ENCODE data around the gene EEF1AKMT3. TPM values are rescaled to one million over a fixed set of nuclear protein-coding genes. Genes with fewer than 3 reads are reported as not detected.

EEF1AKMT3 gene
- total RNA-seq, 2 donors from 2014 or later = 3.4 to 4.8 TPM

DNA sequence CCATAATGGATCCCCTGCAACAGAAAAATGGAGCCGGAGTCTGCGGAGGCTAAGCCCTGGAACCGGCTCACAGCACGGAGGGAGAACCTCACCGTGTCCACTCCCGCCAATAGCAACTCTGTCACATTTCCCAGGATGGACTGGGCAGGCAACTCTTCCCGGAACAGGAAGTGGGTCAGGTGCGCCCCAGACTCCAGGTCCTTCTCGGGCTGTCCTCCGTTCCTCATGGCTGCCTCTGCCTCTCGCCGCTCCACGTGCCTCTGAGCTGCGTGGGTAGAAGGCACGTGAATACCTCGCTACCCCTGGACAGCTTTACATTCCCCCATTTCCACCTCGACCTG is 7.8 kb upstream of the EEF1AKMT3 start:
- peak overlapping the region; percentile 47 for H3K4me3 ChIP-seq
- TF ChIP-seq, protein P1, sequence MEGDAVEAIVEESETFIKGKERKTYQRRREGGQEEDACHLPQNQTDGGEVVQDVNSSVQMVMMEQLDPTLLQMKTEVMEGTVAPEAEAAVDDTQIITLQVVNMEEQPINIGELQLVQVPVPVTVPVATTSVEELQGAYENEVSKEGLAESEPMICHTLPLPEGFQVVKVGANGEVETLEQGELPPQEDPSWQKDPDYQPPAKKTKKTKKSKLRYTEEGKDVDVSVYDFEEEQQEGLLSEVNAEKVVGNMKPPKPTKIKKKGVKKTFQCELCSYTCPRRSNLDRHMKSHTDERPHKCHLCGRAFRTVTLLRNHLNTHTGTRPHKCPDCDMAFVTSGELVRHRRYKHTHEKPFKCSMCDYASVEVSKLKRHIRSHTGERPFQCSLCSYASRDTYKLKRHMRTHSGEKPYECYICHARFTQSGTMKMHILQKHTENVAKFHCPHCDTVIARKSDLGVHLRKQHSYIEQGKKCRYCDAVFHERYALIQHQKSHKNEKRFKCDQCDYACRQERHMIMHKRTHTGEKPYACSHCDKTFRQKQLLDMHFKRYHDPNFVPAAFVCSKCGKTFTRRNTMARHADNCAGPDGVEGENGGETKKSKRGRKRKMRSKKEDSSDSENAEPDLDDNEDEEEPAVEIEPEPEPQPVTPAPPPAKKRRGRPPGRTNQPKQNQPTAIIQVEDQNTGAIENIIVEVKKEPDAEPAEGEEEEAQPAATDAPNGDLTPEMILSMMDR (IDR thresholded peaks at IDR 0.05) = no peak
- DNase-seq = peak; percentile 50
- H3K27me3 ChIP-seq = peaks cover 25% of the 10 kb centered on the region
- H3K4me1 ChIP-seq = peaks cover 8% of the 10 kb centered on the region
- peak overlapping the region; percentile 57 to 62 for H3K9ac ChIP-seq (ENCODE audit: low read depth in 2 of 2, low read length in 2 of 2)
- no peaks in the 10 kb centered on the region for H3K36me3 ChIP-seq
- H3K27ac ChIP-seq = no peak overlapping the region
- H3K9me3 ChIP-seq = no peaks in the 10 kb centered on the region
- intact Hi-C loops (cut with DNase I) = no loop called here

DNA sequence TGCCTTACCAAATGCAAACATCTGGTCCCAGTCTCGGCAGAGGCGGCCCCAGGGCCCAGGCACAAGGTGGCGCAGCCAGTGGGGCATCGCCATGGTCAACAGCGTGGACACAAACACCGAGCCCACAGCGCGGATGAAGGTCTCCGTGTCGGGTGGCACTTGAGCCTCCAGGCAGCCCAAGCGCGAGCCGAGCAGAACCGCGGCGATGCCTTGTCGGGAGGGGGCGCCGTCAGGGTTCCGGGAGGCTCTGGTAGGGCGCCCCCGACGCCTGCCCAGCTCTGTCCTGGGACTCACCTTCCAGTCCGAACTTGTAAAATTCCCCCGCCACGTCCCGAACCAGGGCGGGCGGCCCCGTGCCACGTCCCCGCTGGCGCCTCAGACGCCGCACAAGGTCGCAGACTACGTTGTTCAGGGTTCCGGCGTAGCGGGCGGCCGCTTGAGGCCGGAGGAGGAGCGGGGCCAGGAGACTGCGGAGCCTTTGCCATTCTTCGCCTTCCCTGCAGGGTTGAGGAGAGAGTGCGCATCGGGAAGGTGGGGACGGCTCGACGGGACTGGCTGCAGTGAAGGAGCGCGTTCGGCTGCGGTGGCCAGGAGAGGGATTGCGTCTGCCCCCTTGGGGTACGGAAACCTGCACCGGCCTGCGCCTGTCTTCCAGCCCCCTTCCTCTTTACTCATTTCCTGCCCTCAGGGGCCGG is 7.3 kb upstream of the EEF1AKMT3 start:
- TF ChIP-seq, protein P1 (IDR thresholded peaks at IDR 0.05) = no peak
- peaks cover 25% of the 10 kb centered on the region for H3K27me3 ChIP-seq
- H3K4me1 ChIP-seq = peaks cover 8% of the 10 kb centered on the region
- H3K4me3 ChIP-seq = peak overlapping the region; percentile 47
- H3K36me3 ChIP-seq = no peaks in the 10 kb centered on the region
- H3K9ac ChIP-seq (ENCODE audit: low read depth in 2 of 2, low read length in 2 of 2) = peak overlapping the region; percentile 57 to 62
- H3K27ac ChIP-seq = no peak overlapping the region
- no peaks in the 10 kb centered on the region for H3K9me3 ChIP-seq
- intact Hi-C loops (cut with DNase I) = no loop called here
- peak; percentile 60 for DNase-seq

DNA sequence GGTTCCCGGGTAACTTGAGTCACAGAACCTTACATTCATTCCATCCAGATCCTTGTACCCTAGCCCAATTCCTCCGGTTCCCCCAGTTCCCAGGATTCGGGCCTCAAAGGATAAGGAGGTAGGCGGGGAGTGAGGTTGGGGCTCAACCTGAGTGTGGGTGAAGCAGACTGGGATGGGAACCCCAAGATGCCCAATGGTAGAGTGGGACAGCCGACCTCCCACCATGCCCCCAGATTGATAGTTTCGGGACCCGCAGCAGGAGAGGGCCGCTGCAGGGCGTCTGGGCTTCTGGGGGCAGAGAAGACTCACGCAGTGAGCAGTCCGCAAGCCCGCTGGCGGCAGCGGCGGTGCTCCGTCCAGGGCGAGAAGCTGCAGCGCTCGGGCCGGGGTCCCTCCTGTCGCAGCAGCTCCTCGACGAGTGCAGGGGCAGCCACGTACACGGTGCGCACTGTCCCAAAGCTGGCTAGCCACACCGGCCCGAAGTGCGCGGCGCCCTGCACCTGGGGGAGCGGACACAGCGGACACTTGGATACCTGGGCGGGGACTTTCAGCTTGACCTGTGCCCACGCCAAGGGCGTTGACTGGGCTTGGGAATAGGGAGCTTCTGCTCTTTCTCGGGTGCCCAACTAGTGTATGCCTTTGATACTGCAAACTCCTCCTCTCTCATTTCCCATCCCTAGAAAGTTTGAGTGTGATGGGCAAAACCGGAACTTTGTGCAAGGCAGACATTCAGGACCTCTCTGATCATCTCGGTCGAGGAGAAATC is 6.5 kb upstream of the EEF1AKMT3 start:
- DNase-seq = no peak
- intact Hi-C loops (cut with DNase I) = no loop called here
- H3K4me3 ChIP-seq = peak overlapping the region; percentile 47
- TF ChIP-seq, protein P1 (IDR thresholded peaks at IDR 0.05) = no peak
- H3K27me3 ChIP-seq = peaks cover 25% of the 10 kb centered on the region
- no peaks in the 10 kb centered on the region for H3K9me3 ChIP-seq
- H3K27ac ChIP-seq = no peak overlapping the region
- H3K36me3 ChIP-seq = no peaks in the 10 kb centered on the region
- peak overlapping the region in 1 of 2 donors; percentile 57 for H3K9ac ChIP-seq (ENCODE audit: low read depth in 2 of 2, low read length in 2 of 2)
- peaks cover 8% of the 10 kb centered on the region for H3K4me1 ChIP-seq

DNA sequence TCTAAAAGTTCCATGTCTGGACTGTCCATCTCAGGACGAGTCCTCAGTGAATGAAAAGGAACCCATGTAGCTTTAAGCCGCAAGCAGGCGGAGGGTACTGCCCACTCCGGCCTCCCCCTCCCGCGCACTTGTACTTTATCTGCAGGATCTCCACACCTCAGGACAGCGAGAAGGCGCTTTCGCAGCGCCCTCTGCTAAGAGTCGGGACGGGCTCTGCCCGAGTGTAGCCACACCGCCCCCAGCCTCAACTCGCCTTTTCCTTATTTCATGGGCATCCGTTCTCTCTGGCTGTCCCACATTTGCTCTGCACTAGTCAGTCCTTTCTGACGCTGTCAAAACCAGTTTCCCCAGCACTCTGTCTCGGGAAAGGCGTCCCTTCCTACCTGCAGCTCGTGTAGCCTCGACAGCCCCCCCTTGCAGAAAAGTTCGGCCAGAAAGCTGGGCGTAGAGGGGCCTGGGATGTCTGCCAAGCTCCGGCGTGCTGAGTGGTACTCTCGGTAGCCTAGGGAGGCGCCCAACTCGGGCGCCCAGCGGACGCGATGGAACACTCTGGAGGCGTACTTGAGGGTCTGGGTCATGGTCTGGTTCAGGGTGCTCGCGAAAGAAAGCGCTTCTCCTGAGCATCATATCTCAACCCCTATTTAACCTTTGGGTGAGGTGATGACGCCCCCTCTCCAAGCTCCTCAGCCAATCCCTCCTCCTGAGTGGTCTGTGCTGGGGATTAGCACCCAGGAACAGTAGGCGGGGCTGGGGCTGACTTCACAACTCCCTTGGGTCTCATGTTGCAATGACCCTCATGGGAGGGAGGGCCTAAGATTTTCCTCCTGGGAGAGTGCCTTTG is 5.7 kb upstream of the EEF1AKMT3 start, which contains the start of gene CYP27B1:
Gene CYP27B1 (minus strand): TSS at position 615 of the 841 bp plus-strand sequence. CDS start 37 bp downstream, at position 578.
- Histone ChIP-seq H3K9ac (ENCODE audit: low read depth in 2 of 2, low read length in 2 of 2) (peak within 1 kb of the TSS; percentile 8 to 47), H3K27me3 (peaks cover 25% of the 10 kb centered on the region), H3K27ac (no peak within 1 kb of the TSS), H3K36me3 (no peaks in the 10 kb centered on the region), H3K4me1 (peaks cover 12% of the 10 kb centered on the region), H3K9me3 (no peaks in the 10 kb centered on the region), H3K4me3 (peak within 1 kb of the TSS; percentile 47)
- TF ChIP-seq, protein P1 (IDR thresholded peaks at IDR 0.05) = no peak
- no peak for DNase-seq
- intact Hi-C loops (cut with DNase I) = no loop called here

DNA sequence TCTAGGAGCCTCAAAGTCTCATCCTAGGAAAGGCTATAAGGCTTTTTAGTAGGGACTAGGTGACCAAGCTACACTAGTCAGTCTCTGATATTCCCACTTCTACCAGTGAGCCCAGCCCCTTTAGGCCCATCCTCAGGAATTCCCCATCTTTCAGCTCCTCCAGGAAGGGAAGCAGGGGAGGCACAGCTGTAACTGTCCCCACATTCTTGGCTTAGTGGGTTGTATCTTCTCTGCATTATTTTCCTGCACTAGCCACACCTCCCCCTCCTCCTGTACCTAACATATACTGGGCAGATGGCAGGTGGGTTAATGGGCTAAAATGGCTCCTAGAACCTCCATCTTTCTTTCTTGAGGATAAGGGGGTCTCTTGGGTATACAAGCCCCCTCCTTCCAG is 5.1 kb upstream of the EEF1AKMT3 start:
- intact Hi-C loops (cut with DNase I) = no loop called here
- no peak for DNase-seq
- Histone ChIP-seq H3K4me1 (peaks cover 12% of the 10 kb centered on the region), H3K27ac (no peak overlapping the region), H3K4me3 (no peak overlapping the region), H3K9me3 (no peaks in the 10 kb centered on the region), H3K27me3 (peaks cover 25% of the 10 kb centered on the region), H3K9ac (ENCODE audit: low read depth in 2 of 2, low read length in 2 of 2) (peak overlapping the region in 1 of 2 donors; percentile 8), H3K36me3 (no peaks in the 10 kb centered on the region)
- TF ChIP-seq, protein P1 (IDR thresholded peaks at IDR 0.05) = no peak

Measured in colonic mucosa (tissue), 4 donors.